AG09319 (cell line): ENCODE results near the gene RASSF5.

ENCODE experiments used
- DNase-seq: peaks from one replicate; pipeline ENCODE4 v3.0.0-alpha.2; 2010; ENCODE audit warnings: low read depth; ENCODE audit errors: extremely low read depth
- CTCF ChIP-seq: IDR thresholded peaks from 2 replicates; pipeline ENCODE4 v1.5.1; 2011; ENCODE audit warnings: low read depth, mild to moderate bottlenecking, inconsistent platforms, low read length, moderate library complexity

Gene RASSF5

GRCh38 chr1:206497774-206498173 lies 9.6 kb upstream of the RASSF5 start:
- DNase-seq: no peak
- no peak for TF ChIP-seq CTCF

GRCh38 chr1:206498685-206499084 lies 8.6 kb upstream of the RASSF5 start:
- no peak for DNase-seq
- TF ChIP-seq CTCF: no peak

GRCh38 chr1:206500046-206500445 lies 7.3 kb upstream of the RASSF5 start:
- no peak for DNase-seq
- TF ChIP-seq CTCF: no peak

- TF ChIP-seq CTCF: no peak
- no peak for DNase-seq
Observed at GRCh38 chr1:206501881-206502280, 5.5 kb upstream of the RASSF5 start.

GRCh38 chr1:206502403-206502802 lies 4.9 kb upstream of the RASSF5 start:
- DNase-seq: no peak
- no peak for TF ChIP-seq CTCF

- no peak for DNase-seq
- TF ChIP-seq CTCF: no peak
Observed at GRCh38 chr1:206502812-206503211, 4.5 kb upstream of the RASSF5 start.

GRCh38 chr1:206503591-206504362 lies 3.6 kb upstream of the RASSF5 start:
- peak; percentile 72 for DNase-seq

More at GRCh38 chr1:206503591-206504362, 3.6 kb upstream of the RASSF5 start:
- no peak for TF ChIP-seq CTCF
